Loucy (cell line): Measurements from ENCODE around the gene ARHGAP11B.
A peak's percentile ranks its signal among the peaks of the same experiment; 100 is the strongest.
"Not testable (repeated sequence)": the region's sequence is repeated elsewhere in the genome, so short reads cannot be mapped to it uniquely, and the experiment has no call there.

ENCODE experiments used
- H2AFZ ChIP-seq: fragments of 200-600 bp; sonication (generic); 2 replicates; pipeline ENCODE4 v1.6.0; 2016; ENCODE audit warnings: antibody characterized with exemption, mild to moderate bottlenecking, low read length, moderate library complexity
- H3F3A ChIP-seq: fragments of 200-600 bp; 2 replicates; pipeline ENCODE4 v1.6.0; 2016; ENCODE audit warnings: antibody characterized with exemption, low read depth, mild to moderate bottlenecking
- H3K27me3 ChIP-seq: fragments of 200-600 bp; sonication (generic); 2 replicates; pipeline ENCODE4 v1.6.1; 2014; ENCODE audit warnings: low read length, mild to moderate bottlenecking; ENCODE audit not compliant: insufficient read depth, poor library complexity, severe bottlenecking
- H3K36me3 ChIP-seq: fragments of 200-600 bp; sonication (generic); 2 replicates; pipeline ENCODE4 v1.6.1; 2016; ENCODE audit warnings: low read length; ENCODE audit not compliant: insufficient read depth
- H3K4me1 ChIP-seq: fragments of 200-600 bp; sonication (generic); 2 replicates; pipeline ENCODE4 v1.5.1; 2014; ENCODE audit warnings: low read length, mild to moderate bottlenecking; ENCODE audit not compliant: insufficient read depth, poor library complexity, severe bottlenecking
- H3K4me2 ChIP-seq: fragments of 200-600 bp; sonication (generic); 2 replicates; pipeline ENCODE4 v1.6.0; 2014; ENCODE audit warnings: antibody characterized with exemption, low read length, low read depth, mild to moderate bottlenecking; ENCODE audit not compliant: poor library complexity, severe bottlenecking
- H3K4me3 ChIP-seq: fragments of 200-600 bp; sonication (generic); 2 replicates; pipeline ENCODE4 v1.5.1; 2014; ENCODE audit warnings: low read length, mild to moderate bottlenecking, mixed read lengths; ENCODE audit not compliant: poor library complexity, severe bottlenecking
- H3K79me2 ChIP-seq: fragments of 200-600 bp; sonication (generic); 2 replicates; pipeline ENCODE4 v1.6.1; 2014; ENCODE audit warnings: low read length; ENCODE audit not compliant: insufficient read depth
- H3K9ac ChIP-seq: fragments of 200-600 bp; sonication (generic); 2 replicates; pipeline ENCODE4 v1.6.0; 2014; ENCODE audit warnings: mild to moderate bottlenecking, low read depth, low read length, moderate library complexity; ENCODE audit not compliant: poor library complexity, severe bottlenecking
- H3K9me2 ChIP-seq: fragments of 200-600 bp; sonication (generic); replicated peaks from 2 replicates; pipeline ENCODE4 v1.6.1; 2016; ENCODE audit warnings: low read depth, low read length, mixed read lengths
- H3K9me3 ChIP-seq: fragments of 200-600 bp; sonication (generic); 2 replicates; pipeline ENCODE4 v1.6.1; 2014; ENCODE audit warnings: mild to moderate bottlenecking, antibody characterized with exemption, low read length, low read depth; ENCODE audit not compliant: insufficient read depth
- H4K20me1 ChIP-seq: fragments of 200-600 bp; sonication (generic); 2 replicates; pipeline ENCODE4 v1.6.0; 2014; ENCODE audit warnings: antibody characterized with exemption, low read length, mild to moderate bottlenecking; ENCODE audit not compliant: insufficient read depth, poor library complexity, severe bottlenecking
- TF ChIP-seq, protein P1 (sequence below): fragments of 200-600 bp; sonication (generic); conservative IDR thresholded peaks from 2 replicates; pipeline ENCODE4 v1.5.1; 2014; ENCODE audit warnings: mild to moderate bottlenecking, antibody characterized with exemption, low read length

Gene ARHGAP11B

DNA sequence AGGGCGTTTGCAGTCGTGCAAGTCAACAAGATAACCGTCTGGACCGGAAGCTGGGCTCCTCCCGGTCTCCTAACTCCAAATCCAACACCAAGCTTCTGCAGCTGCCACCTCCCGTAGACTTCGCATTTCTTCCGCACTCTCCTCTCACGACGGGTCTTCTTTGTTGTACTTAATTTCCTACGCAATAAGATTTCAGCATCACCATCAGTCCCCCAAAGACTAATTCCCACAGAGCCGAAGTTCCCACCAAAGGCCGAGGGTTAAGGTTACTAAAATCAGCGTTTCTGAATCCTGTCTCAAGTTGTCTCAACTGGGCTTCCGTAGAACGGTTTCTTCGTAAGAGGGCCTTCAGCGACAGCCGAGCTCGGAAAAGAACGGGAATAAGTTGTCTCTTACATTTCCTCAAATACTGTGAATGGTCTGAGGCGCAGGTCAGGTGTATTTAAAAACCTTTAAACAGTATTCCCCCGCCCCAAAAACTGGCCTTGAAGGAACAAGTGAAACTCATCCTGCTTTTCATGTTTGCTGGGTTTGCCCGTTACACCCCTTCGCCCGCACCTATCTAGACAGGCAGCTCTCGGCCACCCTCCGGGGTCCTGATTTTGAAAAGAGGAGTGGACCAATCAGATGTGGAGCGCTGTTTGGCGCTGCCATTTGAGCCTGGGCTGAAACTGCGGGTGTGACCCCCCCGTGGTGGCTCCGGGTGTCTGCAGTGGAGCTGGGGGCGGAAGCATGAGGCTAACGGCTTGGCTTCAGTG lies at the start of gene ARHGAP11B:
Gene ARHGAP11B, plus strand, starts transcription at position 693 of the 758 bp plus-strand sequence.
- H3K9me3 ChIP-seq = not testable (repeated sequence)

DNA sequence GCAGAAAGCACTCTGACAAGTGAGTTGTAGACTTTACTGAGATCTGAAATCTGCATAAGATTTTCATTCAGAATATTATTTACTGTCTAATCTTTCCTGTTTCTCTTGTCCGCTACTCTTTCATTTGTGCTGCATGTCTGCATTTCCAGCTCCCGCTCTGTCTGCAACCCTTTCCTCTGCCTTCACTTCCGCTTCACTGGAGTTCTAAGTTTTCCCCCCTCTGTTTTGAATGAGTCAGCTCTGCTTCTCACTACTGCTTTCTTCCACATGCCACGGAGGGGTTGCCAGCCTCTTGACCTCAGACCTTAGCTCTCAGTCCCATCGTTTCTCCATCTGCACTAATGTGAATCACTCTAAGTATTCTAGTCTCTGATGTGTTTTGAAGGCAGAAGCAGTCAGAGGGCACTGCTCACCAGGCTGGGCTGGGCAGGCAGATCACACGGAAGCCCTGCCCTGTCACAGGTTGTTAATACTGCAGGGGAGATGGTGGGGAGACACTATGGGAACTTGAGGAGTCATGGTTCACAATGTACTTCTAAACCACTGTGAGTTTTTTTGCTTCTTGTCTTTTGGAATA lies 46.4 kb upstream of the ARHGAP11B start:
- not testable (repeated sequence) for H3K79me2 ChIP-seq, H3K36me3 ChIP-seq, H3K9me3 ChIP-seq, H3K4me3 ChIP-seq, H4K20me1 ChIP-seq, H2AFZ ChIP-seq, H3K9ac ChIP-seq, H3K9me2 ChIP-seq, H3F3A ChIP-seq, H3K27me3 ChIP-seq, H3K4me2 ChIP-seq, H3K4me1 ChIP-seq

More for the DNA sequence above, at the start of gene ARHGAP11B:
- H3K4me1 ChIP-seq = peaks cover 21% of the 10 kb centered on the region
- H3K4me2 ChIP-seq = peak within 1 kb of the TSS; percentile 96
- peaks cover 18% of the 10 kb centered on the region for H4K20me1 ChIP-seq
- H3K9me2 ChIP-seq, H3K36me3 ChIP-seq, H3F3A ChIP-seq, H3K27me3 ChIP-seq: not testable (repeated sequence)
- TF ChIP-seq, protein P1, sequence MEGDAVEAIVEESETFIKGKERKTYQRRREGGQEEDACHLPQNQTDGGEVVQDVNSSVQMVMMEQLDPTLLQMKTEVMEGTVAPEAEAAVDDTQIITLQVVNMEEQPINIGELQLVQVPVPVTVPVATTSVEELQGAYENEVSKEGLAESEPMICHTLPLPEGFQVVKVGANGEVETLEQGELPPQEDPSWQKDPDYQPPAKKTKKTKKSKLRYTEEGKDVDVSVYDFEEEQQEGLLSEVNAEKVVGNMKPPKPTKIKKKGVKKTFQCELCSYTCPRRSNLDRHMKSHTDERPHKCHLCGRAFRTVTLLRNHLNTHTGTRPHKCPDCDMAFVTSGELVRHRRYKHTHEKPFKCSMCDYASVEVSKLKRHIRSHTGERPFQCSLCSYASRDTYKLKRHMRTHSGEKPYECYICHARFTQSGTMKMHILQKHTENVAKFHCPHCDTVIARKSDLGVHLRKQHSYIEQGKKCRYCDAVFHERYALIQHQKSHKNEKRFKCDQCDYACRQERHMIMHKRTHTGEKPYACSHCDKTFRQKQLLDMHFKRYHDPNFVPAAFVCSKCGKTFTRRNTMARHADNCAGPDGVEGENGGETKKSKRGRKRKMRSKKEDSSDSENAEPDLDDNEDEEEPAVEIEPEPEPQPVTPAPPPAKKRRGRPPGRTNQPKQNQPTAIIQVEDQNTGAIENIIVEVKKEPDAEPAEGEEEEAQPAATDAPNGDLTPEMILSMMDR = 0 out of 2 replicates have a peak, but pooled peaks have one; percentile 15
- peak within 1 kb of the TSS; percentile 87 for H3K4me3 ChIP-seq
- peak within 1 kb of the TSS; percentile 99 for H3K9ac ChIP-seq
- peaks cover 68% of the 10 kb centered on the region for H3K79me2 ChIP-seq
- H2AFZ ChIP-seq = peak within 1 kb of the TSS; percentile 93

DNA sequence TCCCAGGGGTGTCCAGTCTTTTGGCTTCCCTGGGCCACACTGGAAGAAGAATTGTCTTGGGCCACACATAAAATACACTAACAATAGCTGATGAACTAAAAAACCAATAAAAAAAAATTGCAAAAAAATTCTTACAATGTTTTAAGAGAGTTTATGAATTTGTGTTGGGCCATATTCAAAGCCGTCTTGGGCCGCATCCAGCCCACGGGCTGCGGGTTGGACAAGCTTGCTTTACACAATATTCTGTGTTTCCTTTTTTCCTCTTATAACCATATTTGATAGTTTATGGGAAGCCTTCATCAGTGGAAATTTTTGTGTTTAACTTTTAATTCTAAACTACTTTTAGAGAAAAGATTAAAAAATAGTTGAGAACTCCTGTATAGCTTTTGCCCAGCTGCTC lies 45.2 kb upstream of the ARHGAP11B start:
- not testable (repeated sequence) for H3K9me2 ChIP-seq, H3K27me3 ChIP-seq, H3K4me3 ChIP-seq, H3K4me1 ChIP-seq, H3K9me3 ChIP-seq, H3K9ac ChIP-seq, H4K20me1 ChIP-seq, H3F3A ChIP-seq, H3K4me2 ChIP-seq, H3K36me3 ChIP-seq, H3K79me2 ChIP-seq, H2AFZ ChIP-seq

DNA sequence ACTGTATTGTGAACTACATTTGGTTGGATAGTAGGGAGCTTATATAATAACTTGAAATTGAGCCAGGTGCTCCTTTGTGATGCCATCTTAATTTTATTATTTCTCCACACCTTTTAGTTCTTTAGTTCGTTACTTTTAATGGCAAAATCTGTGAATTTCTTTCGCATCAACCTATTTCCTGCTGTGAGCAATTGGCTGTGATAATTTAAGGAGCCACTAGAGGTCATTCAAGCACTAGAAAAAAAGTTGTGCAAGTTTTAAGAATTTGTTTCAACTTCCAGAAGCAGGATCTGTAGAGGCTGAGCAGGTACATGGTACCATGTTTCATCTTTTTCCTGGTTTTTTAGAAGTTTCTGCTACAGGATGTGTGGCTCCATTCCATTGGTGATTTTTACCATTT lies 27.0 kb upstream of the ARHGAP11B start:
- not testable (repeated sequence) for H3K36me3 ChIP-seq, H3K27me3 ChIP-seq, H3K4me1 ChIP-seq, H3K9me3 ChIP-seq, H3K79me2 ChIP-seq, H3K9me2 ChIP-seq, H2AFZ ChIP-seq, H3K9ac ChIP-seq, H3K4me2 ChIP-seq, H3F3A ChIP-seq, H3K4me3 ChIP-seq, H4K20me1 ChIP-seq

DNA sequence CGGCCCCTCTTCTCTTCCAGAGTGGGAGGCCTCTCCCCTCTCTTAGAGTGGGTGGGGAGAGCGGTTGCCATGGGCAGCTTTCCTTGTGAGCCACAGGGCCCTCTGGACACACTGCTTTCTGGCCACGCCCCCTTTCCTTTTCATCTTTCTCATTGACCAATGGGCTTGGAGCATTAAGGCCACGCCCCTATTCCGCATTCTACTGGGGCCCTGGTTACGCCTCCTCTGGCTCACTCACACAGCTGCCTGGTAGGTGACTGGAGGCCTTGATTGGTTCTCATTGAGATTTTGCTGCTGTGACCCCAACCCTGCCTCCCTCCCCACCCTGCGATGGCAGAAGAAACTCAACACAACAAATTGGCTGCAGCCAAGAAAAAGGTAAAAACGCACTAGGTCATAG lies 22.1 kb upstream of the ARHGAP11B start, which contains the start of gene GOLGA8H:
Gene GOLGA8H, plus strand, starts transcription at position 233 of the 400 bp plus-strand sequence. Its CDS starts 98 bp downstream, at position 331.
- not testable (repeated sequence) for H3K27me3 ChIP-seq, H3K4me3 ChIP-seq, H3K9me3 ChIP-seq, H3K9ac ChIP-seq, H3K4me1 ChIP-seq, H4K20me1 ChIP-seq, H3F3A ChIP-seq, H2AFZ ChIP-seq, H3K4me2 ChIP-seq, H3K79me2 ChIP-seq, H3K9me2 ChIP-seq, H3K36me3 ChIP-seq

DNA sequence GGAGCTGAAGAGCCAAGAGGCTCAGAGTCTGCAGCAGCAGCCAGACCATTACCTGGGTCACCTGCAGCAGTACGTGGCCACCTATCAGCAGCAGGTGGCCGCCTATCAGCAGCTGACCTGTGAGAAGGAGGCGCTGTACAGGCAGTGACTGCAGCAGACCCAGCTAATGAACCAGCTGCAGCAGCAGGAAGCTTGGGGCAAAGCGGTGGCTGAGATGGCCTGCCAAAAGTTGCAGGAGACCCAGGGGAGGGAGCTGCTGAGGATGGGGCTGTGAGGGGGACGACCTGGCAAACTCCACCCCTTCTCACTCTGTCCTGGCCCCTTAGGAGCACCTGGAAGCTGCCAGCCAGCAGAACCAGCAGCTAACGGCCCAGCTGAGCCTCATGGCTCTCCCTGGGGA lies 13.7 kb upstream of the ARHGAP11B start:
- not testable (repeated sequence) for H3K9me2 ChIP-seq, H3K9me3 ChIP-seq, H3K4me2 ChIP-seq, H3F3A ChIP-seq, H3K4me3 ChIP-seq, H2AFZ ChIP-seq, H3K36me3 ChIP-seq, H3K79me2 ChIP-seq, H4K20me1 ChIP-seq, H3K4me1 ChIP-seq, H3K9ac ChIP-seq, H3K27me3 ChIP-seq
